NB4 (cell line): ENCODE results near the gene STPG4.

ENCODE experiments used
- CTCF ChIP-seq: IDR thresholded peaks from one replicate; pipeline ENCODE4 v1.5.1; 2012; ENCODE audit warnings: low read depth, low read length
- MAX ChIP-seq: IDR thresholded peaks from 2 replicates; pipeline ENCODE4 v1.6.1; 2011; ENCODE audit warnings: low read depth, low read length
- MYC ChIP-seq: IDR thresholded peaks from 2 replicates; pipeline ENCODE4 v1.6.1; 2011; ENCODE audit warnings: low read depth, low read length
- POLR2A ChIP-seq: IDR thresholded peaks from 2 replicates; pipeline ENCODE4 v1.6.1; 2011; ENCODE audit warnings: mild to moderate bottlenecking; ENCODE audit not compliant: insufficient read length; ENCODE audit errors: extremely low read depth

GRCh38 chr2:47186351-47186750, 31.2 kb upstream of the STPG4 start:
- no peak for TF ChIP-seq CTCF
- TF ChIP-seq POLR2A: no peak
- no peak for TF ChIP-seq MAX
- TF ChIP-seq MYC: no peak
